RCC 7860 (cell line): ENCODE measurements around the gene PCAT6.
"Not testable (repeated sequence)": the region's sequence is repeated elsewhere in the genome, so short reads cannot be mapped to it uniquely, and the experiment has no call there.

Source experiments
- DNase-seq: peaks from one replicate; pipeline ENCODE4 v3.0.0-alpha.2; 2015; ENCODE audit warnings: low spot score
- FAIRE-seq: peaks from 2 replicates; lab custom pipeline; 2012; peaks lifted over from hg19 to GRCh38; lab: Jason Lieb, UNC

PCAT6 gene

DNA sequence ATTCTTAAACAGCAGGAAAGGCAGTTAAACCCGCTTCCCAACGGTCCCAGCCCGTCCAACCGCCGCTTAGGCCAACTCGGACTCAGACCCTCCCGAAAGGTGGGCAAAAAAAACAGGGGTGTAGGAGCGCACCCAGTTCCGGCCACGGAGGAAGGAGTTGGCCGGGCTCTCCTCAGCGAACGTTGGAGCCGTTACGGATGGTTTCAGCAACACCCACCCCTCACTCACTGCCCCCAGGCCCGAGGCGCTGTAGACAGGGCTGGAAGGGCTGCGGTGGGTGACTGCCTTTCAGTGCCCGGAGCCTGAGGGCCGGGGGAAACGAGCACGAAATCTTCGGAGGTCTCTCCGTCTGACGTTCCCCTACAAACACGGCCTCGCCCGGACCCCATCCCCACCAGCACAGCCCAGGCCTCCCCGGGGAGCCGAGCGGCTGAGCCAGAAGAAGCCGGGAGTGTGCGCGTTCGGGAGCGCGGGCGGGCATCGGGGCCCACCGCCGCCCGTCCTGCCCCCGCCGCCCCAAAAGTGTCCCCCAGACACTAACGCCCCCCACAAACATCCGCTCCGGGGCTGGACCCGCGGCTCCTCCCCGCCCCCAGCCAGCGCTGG lies 3.8 kb upstream of the PCAT6 start:
- FAIRE-seq = no peak

DNA sequence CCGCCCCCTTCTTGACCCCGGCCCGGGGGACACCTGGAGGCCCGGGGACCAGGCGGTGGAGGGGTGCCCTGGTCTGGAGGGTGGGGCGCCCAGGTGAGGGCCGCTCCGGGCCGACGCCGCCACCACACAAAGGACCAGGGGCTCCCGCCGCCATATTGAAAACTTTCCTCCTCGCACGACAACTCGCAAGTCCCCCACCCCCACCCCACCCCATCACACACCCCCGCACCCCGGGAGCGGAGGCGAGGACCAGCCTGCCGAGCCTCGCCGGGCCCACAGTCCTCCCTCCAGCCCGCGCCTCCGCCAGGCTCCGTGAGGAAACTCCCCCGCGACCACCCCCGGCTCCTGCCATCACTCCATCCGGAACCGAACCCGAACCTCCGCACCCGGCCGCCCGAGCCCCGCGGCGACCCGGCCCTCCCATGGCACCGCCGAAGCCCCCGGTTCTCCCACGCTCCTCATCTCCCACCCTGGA lies 3.3 kb upstream of the PCAT6 start:
- DNase-seq = no peak
- no peak for FAIRE-seq

More for the DNA sequence above, 3.8 kb upstream of the PCAT6 start:
- DNase-seq = no peak

GRCh38 chr1:202807926-202808757 lies 2.6 kb upstream of the PCAT6 start, which contains the start of gene KDM5B:
KDM5B (minus strand) TSS chr1:202808421; CDS start chr1:202808305, 116 bp downstream.
- DNase-seq (no peak), FAIRE-seq (no peak)

GRCh38 chr1:202809597-202810159 lies 1.1 kb upstream of the PCAT6 start:
- DNase-seq (no peak), FAIRE-seq (no peak)

GRCh38 chr1:202810193-202810614 lies 550 bp upstream of the PCAT6 start:
- FAIRE-seq = no peak
- no peak for DNase-seq

DNA sequence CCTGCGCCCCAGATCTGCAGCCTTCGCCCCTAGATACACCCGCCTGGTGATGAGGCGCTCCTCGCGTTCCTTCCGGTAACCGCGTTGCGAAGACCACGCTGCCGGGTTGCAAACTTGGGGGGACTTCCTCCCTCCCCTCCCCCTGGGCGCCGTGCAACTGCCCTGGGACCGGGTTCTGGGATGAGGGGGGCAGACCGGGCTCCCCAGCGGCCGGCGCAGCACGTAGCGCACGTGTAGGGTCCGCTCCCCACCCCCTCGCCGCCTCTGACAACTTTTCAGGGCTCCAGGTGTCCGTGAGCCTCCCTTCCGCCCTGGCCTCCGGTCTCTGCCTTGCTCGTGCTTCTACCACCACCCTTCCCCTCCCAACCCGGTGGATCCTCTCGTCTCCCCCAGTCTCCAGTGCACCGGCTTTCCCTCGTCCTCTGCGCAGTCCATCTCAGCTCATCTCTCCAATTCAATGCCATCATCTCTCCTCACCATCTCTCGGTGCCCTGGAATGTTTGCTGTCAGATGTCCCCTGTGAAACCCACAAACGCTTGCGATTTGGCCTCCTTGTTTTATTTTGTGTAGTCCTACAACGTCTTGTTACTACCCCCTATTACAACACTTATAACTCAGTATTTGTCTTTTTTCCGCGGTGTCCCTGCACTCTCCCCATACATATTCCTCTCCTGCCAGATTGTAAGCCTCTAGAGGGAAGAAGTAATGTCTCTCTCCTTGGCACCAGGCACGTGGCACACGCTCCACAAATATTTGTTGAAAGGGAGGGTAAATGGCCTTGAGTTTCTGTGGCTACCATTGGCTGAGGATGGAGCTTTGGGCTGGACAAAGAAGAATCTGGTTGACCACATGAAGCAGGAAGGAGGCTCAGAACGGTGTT lies 782 bp downstream of the PCAT6 start:
- FAIRE-seq = no peak

GRCh38 chr1:202812176-202813026 lies 1.6 kb downstream of the PCAT6 start:
- no peak for DNase-seq
- no peak for FAIRE-seq

More for the DNA sequence above, 782 bp downstream of the PCAT6 start:
- no peak for DNase-seq

- no peak for DNase-seq
- no peak for FAIRE-seq
Measured at GRCh38 chr1:202815120-202815519, 4.4 kb downstream of the PCAT6 start.

DNA sequence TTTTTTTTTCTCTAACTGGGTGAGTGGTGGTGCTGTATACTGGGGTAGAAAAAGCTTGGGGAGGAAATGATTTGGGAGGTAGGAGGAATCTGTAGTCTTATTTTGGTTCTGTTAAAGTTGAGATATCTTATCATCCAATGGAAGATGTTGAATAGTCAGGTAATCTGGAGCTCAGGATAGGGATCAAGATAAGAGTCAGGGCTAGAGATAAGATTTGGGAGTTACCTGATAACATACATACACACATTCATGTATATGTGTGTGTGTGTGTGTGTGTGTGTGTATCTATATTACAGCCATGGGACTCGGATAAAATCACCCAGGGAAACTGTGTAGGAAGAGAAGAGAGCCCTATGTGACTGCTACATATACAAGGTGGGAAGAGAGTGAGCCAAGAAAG lies 8.1 kb downstream of the PCAT6 start:
- no peak for DNase-seq
- no peak for FAIRE-seq

- FAIRE-seq = no peak
- no peak for DNase-seq
Measured at GRCh38 chr1:202821467-202821866, 10.7 kb downstream of the PCAT6 start.

DNA sequence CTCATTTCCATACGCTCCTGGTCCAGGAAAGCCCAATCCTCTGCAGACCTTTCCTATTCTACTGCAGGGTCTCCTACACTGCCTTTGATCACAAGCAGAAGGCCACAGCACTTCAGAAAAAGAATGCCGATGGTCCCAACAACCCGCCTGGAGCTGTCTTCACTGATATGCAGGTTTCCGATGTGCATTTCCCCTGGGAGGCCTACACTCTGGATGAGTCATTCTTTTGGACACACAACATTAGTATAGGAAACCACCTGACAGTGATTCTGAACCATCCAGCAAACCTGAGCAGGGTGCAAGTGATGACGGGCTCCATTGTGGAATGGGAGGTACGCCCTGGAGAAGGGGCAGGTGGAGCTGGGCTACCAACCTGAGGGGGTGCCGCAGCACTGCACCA lies 15.0 kb downstream of the PCAT6 start:
- DNase-seq (no peak), FAIRE-seq (no peak)

DNA sequence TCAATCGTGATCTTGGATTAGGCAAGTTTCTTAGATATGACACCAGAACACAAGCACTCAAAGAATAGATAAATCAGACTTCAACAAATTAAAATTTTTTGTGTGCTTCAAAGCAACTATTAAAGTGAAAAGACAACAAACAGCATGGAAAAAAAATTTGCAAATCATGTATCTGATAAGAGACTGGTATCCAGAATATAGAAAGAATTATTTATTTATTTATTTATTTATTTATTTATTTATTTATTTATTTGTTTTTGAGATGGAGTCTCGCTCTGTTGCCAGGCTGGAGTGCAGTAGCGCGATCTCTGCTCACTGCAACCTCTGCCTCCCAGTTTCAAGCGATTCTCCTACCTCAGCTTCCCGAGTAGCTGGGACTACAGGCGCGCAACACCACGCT lies 18.5 kb downstream of the PCAT6 start:
- not testable (repeated sequence) for DNase-seq, FAIRE-seq

GRCh38 chr1:202831906-202832305 lies 21.2 kb downstream of the PCAT6 start:
- FAIRE-seq (no peak), DNase-seq (no peak)

- FAIRE-seq (no peak), DNase-seq (no peak)
Measured at GRCh38 chr1:202834771-202835547, 24.2 kb downstream of the PCAT6 start.

GRCh38 chr1:202835548-202836072 lies 24.9 kb downstream of the PCAT6 start:
- no peak for FAIRE-seq

GRCh38 chr1:202836623-202837403 lies 26.1 kb downstream of the PCAT6 start:
- FAIRE-seq = no peak
- no peak for DNase-seq

More at GRCh38 chr1:202835548-202836072, 24.9 kb downstream of the PCAT6 start:
- no peak for DNase-seq

DNA sequence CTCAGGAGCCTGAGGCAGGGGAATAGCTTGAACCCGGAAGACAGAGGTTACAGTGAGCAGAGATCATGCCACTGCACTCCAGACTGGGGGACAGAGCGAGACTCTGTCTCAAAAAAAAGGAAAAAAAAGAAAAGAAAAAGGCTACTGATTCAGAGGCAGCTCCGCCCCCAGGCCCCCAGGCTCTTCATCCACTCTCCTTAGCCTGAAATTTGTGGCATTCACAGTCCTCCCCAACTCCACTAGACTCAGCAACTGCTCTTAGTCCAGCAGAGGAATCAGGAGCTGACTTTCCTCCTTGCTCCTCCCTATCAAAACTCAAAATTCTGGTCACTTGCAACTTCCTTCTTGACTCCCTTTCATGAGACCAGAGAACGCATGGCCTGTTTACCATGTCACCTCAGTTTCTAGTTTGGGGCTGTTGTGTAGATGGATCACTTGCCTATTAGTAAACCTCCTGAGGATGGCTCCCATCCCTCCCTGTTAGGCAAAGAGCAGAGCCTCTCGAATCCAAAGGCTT lies 27.1 kb downstream of the PCAT6 start:
- FAIRE-seq (no peak), DNase-seq (no peak)

GRCh38 chr1:202843081-202843480 lies 32.3 kb downstream of the PCAT6 start:
- DNase-seq (no peak), FAIRE-seq (no peak)
